MM.1S (cell line): Measurements from ENCODE around the gene NTRK1.

Experiments used
- EZH2 ChIP-seq: fragments of 300-600 bp; sonication (generic); optimal IDR thresholded peaks from 2 replicates; pipeline ENCODE3; 2017; ENCODE audit warnings: low read depth, mild to moderate bottlenecking, antibody characterized with exemption, low read length, mixed read lengths
- EZH2phosphoT487 ChIP-seq: fragments of 300-600 bp; sonication (generic); IDR thresholded peaks from 2 replicates; pipeline ENCODE4 v1.6.1; 2018; ENCODE audit warnings: antibody characterized with exemption, low read length
- TF ChIP-seq, protein P1 (sequence below): fragments of 300-600 bp; sonication (generic); IDR thresholded peaks from 2 replicates; pipeline ENCODE4 v1.5.1; 2016; ENCODE audit warnings: antibody characterized with exemption, low read length, mixed read lengths

DNA sequence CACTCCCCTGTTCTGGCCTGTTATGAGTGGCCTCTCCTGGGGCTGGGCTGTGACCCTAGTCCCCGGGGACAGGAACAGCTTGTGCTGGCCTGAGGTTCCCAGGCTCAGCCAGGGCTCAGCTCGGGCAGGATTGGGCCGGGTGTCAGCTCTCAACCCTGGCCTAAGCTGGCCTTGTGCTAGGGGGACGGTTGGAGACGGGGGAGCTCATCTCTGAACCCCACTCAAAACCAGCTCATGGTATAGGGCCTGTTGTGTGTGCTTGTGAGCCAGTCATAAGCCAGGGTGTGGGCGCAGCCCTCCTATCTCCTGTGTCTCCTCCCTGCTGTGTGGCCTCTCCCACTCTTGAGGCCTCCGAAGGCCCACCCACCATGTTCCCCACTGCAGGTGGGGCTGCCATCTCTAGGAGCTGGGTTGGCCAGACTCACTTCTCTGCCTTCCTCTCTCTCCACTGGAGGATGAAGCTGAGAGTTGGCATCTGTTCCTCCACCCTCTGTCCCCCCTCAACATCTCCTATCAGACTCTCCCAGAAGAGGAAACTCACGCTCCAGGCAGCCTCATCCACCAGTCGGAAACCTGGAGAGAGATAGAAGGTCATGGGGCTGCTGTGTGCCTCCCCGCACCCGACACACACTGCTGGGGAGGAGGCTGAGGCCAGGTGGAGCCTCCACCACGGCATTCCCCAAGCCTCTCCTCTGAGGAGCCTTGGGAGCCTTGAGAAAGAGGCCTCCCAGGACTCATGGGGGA lies 34.2 kb downstream of the NTRK1 start:
- TF ChIP-seq EZH2phosphoT487 (no peak), EZH2 (no peak)
- TF ChIP-seq, protein P1, sequence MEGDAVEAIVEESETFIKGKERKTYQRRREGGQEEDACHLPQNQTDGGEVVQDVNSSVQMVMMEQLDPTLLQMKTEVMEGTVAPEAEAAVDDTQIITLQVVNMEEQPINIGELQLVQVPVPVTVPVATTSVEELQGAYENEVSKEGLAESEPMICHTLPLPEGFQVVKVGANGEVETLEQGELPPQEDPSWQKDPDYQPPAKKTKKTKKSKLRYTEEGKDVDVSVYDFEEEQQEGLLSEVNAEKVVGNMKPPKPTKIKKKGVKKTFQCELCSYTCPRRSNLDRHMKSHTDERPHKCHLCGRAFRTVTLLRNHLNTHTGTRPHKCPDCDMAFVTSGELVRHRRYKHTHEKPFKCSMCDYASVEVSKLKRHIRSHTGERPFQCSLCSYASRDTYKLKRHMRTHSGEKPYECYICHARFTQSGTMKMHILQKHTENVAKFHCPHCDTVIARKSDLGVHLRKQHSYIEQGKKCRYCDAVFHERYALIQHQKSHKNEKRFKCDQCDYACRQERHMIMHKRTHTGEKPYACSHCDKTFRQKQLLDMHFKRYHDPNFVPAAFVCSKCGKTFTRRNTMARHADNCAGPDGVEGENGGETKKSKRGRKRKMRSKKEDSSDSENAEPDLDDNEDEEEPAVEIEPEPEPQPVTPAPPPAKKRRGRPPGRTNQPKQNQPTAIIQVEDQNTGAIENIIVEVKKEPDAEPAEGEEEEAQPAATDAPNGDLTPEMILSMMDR = no peak
